OCI-LY1 (cell line): ENCODE results near the gene STK24.

Experiments
- H2AFZ ChIP-seq: fragments of 200-600 bp; sonication (generic), shearing (Covaris generic); 2 replicates; pipeline ENCODE4 v1.6.0; 2014; ENCODE audit warnings: antibody characterized with exemption, mild to moderate bottlenecking, low read length
- H3F3A ChIP-seq: fragments of 200-600 bp; sonication (generic), shearing (Covaris generic); 2 replicates; pipeline ENCODE4 v1.6.0; 2014; ENCODE audit warnings: mild to moderate bottlenecking, antibody characterized with exemption, low read length, moderate library complexity; ENCODE audit not compliant: insufficient read depth
- H3K27ac ChIP-seq: fragments of 200-600 bp; sonication (generic); 2 replicates; pipeline ENCODE4 v1.5.1; 2014; ENCODE audit warnings: low read length, mixed run types, mild to moderate bottlenecking, low read depth; ENCODE audit not compliant: poor library complexity, severe bottlenecking
- H3K27me3 ChIP-seq: fragments of 200-600 bp; sonication (generic); 2 replicates; pipeline ENCODE4 v1.6.0; 2014; ENCODE audit warnings: antibody characterized with exemption, mild to moderate bottlenecking, low read length, moderate library complexity; ENCODE audit not compliant: insufficient read depth
- H3K36me3 ChIP-seq: fragments of 200-600 bp; sonication (generic); 2 replicates; pipeline ENCODE4 v1.6.1; 2014; ENCODE audit warnings: mild to moderate bottlenecking, antibody characterized with exemption, low read length, moderate library complexity, mixed read lengths; ENCODE audit not compliant: insufficient read depth
- H3K4me1 ChIP-seq: fragments of 200-600 bp; sonication (generic); 2 replicates; pipeline ENCODE4 v1.5.1; 2014; ENCODE audit warnings: mild to moderate bottlenecking, low read length, moderate library complexity; ENCODE audit not compliant: insufficient read depth, severe bottlenecking
- H3K4me2 ChIP-seq: fragments of 200-600 bp; sonication (generic), shearing (Covaris generic); 2 replicates; pipeline ENCODE4 v1.6.1; 2014; ENCODE audit warnings: low read length
- H3K4me3 ChIP-seq: fragments of 200-600 bp; sonication (generic); 2 replicates; pipeline ENCODE4 v1.5.1; 2014; ENCODE audit warnings: low read length, low read depth, mild to moderate bottlenecking, mixed read lengths; ENCODE audit not compliant: poor library complexity, severe bottlenecking
- H3K79me2 ChIP-seq: fragments of 200-600 bp; shearing (Covaris generic); 2 replicates; pipeline ENCODE4 v1.6.1; 2016; ENCODE audit warnings: mixed run types, low read length, mixed read lengths; ENCODE audit not compliant: insufficient read depth
- H3K9ac ChIP-seq: fragments of 200-600 bp; sonication (generic), shearing (Covaris generic); 2 replicates; pipeline ENCODE4 v1.6.1; 2014; ENCODE audit warnings: mild to moderate bottlenecking, low read length, mixed read lengths
- H3K9me2 ChIP-seq: fragments of 200-600 bp; sonication (generic), shearing (Covaris generic); 2 replicates; pipeline ENCODE4 v1.6.1; 2014; ENCODE audit warnings: low read depth, mild to moderate bottlenecking, low read length, mixed read lengths
- H3K9me3 ChIP-seq: fragments of 200-600 bp; shearing (Covaris generic); 2 replicates; pipeline ENCODE4 v1.6.1; 2014; ENCODE audit warnings: low read length, mixed read lengths
- H4K20me1 ChIP-seq: fragments of 200-600 bp; sonication (generic), shearing (Covaris generic); 2 replicates; pipeline ENCODE4 v1.6.0; 2016; ENCODE audit warnings: mild to moderate bottlenecking, low read length; ENCODE audit not compliant: insufficient read depth
- CTCF ChIP-seq: fragments of 200-600 bp; sonication (generic), shearing (Covaris generic); IDR thresholded peaks from 2 replicates; pipeline ENCODE4 v1.5.1; 2017; ENCODE audit warnings: mild to moderate bottlenecking, antibody characterized with exemption, low read length, moderate library complexity, mixed read lengths
- EZH2 ChIP-seq: fragments of 200-600 bp; sonication (generic), shearing (Covaris generic); IDR thresholded peaks from 2 replicates; pipeline ENCODE4 v1.8.0; 2017; ENCODE audit warnings: borderline replicate concordance, mixed run types, mild to moderate bottlenecking, antibody characterized with exemption, low read length, moderate library complexity, mixed read lengths

Gene STK24

DNA sequence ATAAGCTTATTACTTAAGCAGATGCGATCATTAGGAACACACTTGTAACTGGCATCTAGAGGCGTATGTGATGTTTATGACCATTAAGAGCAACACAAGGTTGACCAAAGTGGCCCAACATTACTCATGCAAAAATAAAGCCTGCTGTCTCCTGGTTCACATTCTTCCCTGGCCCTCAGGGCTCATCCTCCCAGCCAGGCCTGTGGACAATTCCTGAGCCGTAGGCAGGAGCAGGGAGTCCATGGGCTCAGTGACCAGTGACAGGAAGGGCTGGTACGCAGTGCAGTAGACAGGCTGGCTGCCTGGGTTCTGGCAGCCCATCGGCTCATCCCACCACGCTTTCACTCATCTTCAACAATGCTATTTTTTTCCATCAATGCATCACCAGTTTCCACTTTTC lies 106.0 kb downstream of the STK24 start:
- no peaks in the 10 kb centered on the region for H3K79me2 ChIP-seq
- peaks cover 71% of the 10 kb centered on the region for H3K36me3 ChIP-seq
- TF ChIP-seq EZH2 (no peak), CTCF (no peak)

GRCh38 chr13:98468929-98469328 lies 108.0 kb downstream of the STK24 start:
- no peak overlapping the region for H3K4me2 ChIP-seq
- no peaks in the 10 kb centered on the region for H3K79me2 ChIP-seq
- H3K27ac ChIP-seq, result no peak overlapping the region
- no peaks in the 10 kb centered on the region for H3F3A ChIP-seq
- H3K9me2 ChIP-seq, result no peaks in the 10 kb centered on the region
- no peak overlapping the region for H3K9ac ChIP-seq
- no peak for TF ChIP-seq EZH2
- no peak for TF ChIP-seq CTCF
- no peaks in the 10 kb centered on the region for H3K9me3 ChIP-seq
- H2AFZ ChIP-seq, result no peak overlapping the region
- H3K36me3 ChIP-seq, result peaks cover 74% of the 10 kb centered on the region; the same call in 1 of the 2 replicates
- no peaks in the 10 kb centered on the region for H4K20me1 ChIP-seq
- H3K4me1 ChIP-seq, result no peaks in the 10 kb centered on the region
- no peak overlapping the region for H3K4me3 ChIP-seq
- no peaks in the 10 kb centered on the region for H3K27me3 ChIP-seq

More for the DNA sequence above, 106.0 kb downstream of the STK24 start:
- Histone ChIP-seq H3K4me3 (no peak overlapping the region), H3K4me2 (no peak overlapping the region), H3K27me3 (no peaks in the 10 kb centered on the region), H3K9me3 (no peaks in the 10 kb centered on the region), H3K9me2 (no peaks in the 10 kb centered on the region), H2AFZ (no peak overlapping the region), H3K9ac (no peak overlapping the region), H3K4me1 (no peaks in the 10 kb centered on the region), H3F3A (no peaks in the 10 kb centered on the region), H3K27ac (no peak overlapping the region), H4K20me1 (no peaks in the 10 kb centered on the region)

DNA sequence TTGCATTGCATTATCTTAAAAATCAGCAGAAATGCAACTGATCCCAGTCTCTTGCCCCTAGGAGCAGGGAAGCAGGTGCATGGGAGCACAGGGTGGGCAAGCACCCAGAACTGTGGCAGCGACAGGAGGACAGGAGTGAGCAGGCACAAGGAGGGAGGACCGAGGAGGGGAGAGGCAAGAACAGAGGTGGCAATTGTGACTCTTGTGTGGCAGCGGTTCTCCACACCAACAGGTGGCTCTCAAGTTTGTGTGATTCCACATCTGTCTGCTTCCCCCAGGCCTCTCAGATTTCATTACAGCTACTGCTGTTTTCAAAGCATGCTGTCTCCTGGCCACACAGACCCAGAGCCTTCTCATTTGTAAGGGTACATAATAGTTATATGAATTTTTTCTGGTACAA lies 108.5 kb downstream of the STK24 start:
- Histone ChIP-seq H3K4me2 (no peak overlapping the region), H3K79me2 (no peaks in the 10 kb centered on the region), H3K9me3 (no peaks in the 10 kb centered on the region), H2AFZ (no peak overlapping the region), H3K27ac (no peak overlapping the region), H3K36me3 (peaks cover 74% of the 10 kb centered on the region; the same call in 1 of the 2 replicates), H3K9ac (no peak overlapping the region), H3K4me1 (no peaks in the 10 kb centered on the region), H3K27me3 (no peaks in the 10 kb centered on the region), H4K20me1 (no peaks in the 10 kb centered on the region), H3K9me2 (no peaks in the 10 kb centered on the region), H3K4me3 (no peak overlapping the region), H3F3A (no peaks in the 10 kb centered on the region)
- TF ChIP-seq EZH2 (no peak), CTCF (peak; percentile 24; the same call in 1 of the 2 replicates)
